ENCODE data around the gene THEMIS2.

- TF ChIP-seq POLR2A (IDR thresholded peaks at IDR 0.05; ENCODE audit: low read length) (no peak), GATA1 (IDR thresholded peaks at IDR 0.05; ENCODE audit: low read depth, low read length) (no peak)
Observed at GRCh38 chr1:27935721-27936120, 63.4 kb downstream of the THEMIS2 start.
